Measurements from ENCODE around the gene VAMP8.

Gene VAMP8

GRCh38 chr2:85582492-85582891, 5.1 kb downstream of the VAMP8 start:
- no peak for DNase-seq (ENCODE audit: low read depth)
- no peak for TF ChIP-seq POLR2A (IDR thresholded peaks at IDR 0.05; ENCODE audit: extremely low read depth, insufficient read length)
- TF ChIP-seq, protein P1, sequence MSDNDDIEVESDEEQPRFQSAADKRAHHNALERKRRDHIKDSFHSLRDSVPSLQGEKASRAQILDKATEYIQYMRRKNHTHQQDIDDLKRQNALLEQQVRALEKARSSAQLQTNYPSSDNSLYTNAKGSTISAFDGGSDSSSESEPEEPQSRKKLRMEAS (IDR thresholded peaks at IDR 0.05; ENCODE audit: low read depth, low read length), result no peak
- TF ChIP-seq MYC (IDR thresholded peaks at IDR 0.05; ENCODE audit: low read depth, low read length), result no peak
- no peak for TF ChIP-seq CTCF (IDR thresholded peaks at IDR 0.05; ENCODE audit: low read depth, low read length)
- H3K4me3 ChIP-seq (ENCODE audit: low read depth, low read length), result no peak overlapping the region

DNA sequence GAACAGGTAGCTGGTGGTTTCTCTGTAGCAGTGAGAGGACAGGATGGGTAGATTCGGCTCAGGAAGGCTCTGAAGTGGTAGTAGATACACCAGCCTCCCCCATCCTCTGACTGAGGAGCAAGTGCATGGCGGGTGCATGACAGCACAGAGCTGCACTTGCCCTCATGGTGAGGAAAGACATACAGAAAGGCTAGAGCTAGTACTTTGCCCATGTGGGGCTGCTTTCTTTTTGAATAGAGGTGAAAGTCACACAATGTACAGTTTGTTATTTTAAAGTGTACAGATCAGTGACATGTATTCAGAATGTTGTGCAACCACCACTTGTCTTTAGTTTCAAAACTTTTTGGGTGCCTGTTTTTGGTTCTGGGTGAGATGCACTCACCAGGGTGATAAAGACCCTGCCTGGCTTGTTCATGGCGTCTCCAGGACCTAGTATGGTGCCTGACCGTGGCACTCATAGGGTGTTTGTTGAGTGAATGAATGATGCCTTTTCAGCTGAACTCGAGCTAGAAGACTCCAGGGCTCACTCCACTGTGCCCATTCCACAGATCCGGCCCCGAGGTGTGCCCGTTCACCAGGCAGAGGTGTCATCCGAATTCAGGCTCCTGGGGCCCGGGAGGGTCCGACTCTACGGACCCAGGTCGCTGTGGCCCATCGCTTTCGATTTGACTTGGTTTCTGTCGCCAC, 6.4 kb downstream of the VAMP8 start:
- H3K4me3 ChIP-seq (ENCODE audit: low read depth, low read length), result no peak overlapping the region
- TF ChIP-seq, protein P1 (IDR thresholded peaks at IDR 0.05; ENCODE audit: low read depth, low read length), result no peak
- TF ChIP-seq POLR2A (IDR thresholded peaks at IDR 0.05; ENCODE audit: extremely low read depth, insufficient read length), result no peak
- no peak for TF ChIP-seq MYC (IDR thresholded peaks at IDR 0.05; ENCODE audit: low read depth, low read length)
- TF ChIP-seq CTCF (IDR thresholded peaks at IDR 0.05; ENCODE audit: low read depth, low read length), result no peak
- DNase-seq (ENCODE audit: low read depth), result no peak

GRCh38 chr2:85584354-85584856, 7.0 kb downstream of the VAMP8 start, which contains the start of gene VAMP5:
Gene VAMP5 (plus strand): TSS chr2:85584431. CDS start chr2:85584491, 60 bp downstream.
- no peak within 1 kb of the TSS for H3K4me3 ChIP-seq (ENCODE audit: low read depth, low read length)
- DNase-seq (ENCODE audit: low read depth), result no peak
- TF ChIP-seq, protein P1 (IDR thresholded peaks at IDR 0.05; ENCODE audit: low read depth, low read length), result no peak
- TF ChIP-seq MYC (IDR thresholded peaks at IDR 0.05; ENCODE audit: low read depth, low read length) (no peak), CTCF (IDR thresholded peaks at IDR 0.05; ENCODE audit: low read depth, low read length) (no peak), POLR2A (IDR thresholded peaks at IDR 0.05; ENCODE audit: extremely low read depth, insufficient read length) (no peak)

DNA sequence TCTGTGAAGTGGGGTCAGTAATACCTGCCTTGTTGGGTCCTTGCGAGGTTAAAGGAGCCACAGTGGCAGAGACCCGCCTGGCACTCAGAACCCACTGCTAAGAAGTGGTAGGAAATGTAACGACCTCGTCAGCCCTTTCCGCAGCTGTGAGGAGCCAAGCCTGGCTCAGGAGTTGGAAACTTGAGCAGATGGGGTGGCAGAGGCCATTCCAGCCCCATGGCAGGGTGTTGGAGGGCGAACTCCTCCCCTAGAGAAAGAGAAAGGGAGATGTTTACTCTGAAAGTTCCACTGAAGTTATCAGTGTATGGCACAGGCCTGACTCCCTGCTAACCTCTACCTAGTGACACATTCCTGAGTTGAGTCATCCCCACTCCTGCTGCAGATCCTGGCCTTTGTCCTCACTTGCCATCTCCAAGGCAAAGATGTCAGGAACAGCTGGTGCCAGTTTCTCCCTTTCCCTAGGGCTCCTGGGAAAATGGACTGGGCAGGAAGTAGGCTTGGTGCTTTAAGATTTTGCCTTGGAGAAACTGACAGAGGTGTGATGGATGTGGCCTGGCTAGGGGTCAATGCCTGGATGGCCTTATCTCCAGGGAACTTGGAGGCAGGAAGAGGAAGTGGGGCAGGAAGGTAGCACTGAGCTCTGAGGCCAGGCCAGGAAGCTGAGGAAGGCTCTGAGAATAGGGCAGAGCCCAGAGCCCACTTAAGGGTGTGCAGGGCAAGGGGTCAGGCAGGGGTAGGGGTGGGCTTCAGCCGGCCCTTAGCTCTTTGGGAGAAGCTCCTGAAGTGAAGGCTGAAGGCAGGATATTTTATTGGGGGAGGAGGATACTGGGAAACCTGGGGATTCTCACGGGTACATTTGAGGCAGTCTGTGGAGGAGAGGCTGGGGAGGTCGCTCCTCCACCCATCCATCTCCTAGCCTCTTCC, 7.7 kb downstream of the VAMP8 start:
- no peak for DNase-seq (ENCODE audit: low read depth)
- no peak overlapping the region for H3K4me3 ChIP-seq (ENCODE audit: low read depth, low read length)

More for the DNA sequence above, 7.7 kb downstream of the VAMP8 start:
- TF ChIP-seq CTCF (IDR thresholded peaks at IDR 0.05; ENCODE audit: low read depth, low read length), result no peak
- TF ChIP-seq, protein P1 (IDR thresholded peaks at IDR 0.05; ENCODE audit: low read depth, low read length), result no peak
- TF ChIP-seq POLR2A (IDR thresholded peaks at IDR 0.05; ENCODE audit: extremely low read depth, insufficient read length), result no peak
- no peak for TF ChIP-seq MYC (IDR thresholded peaks at IDR 0.05; ENCODE audit: low read depth, low read length)
